NB4 (cell line): ENCODE measurements around the gene RFX3.

Source experiments
- MYC ChIP-seq: IDR thresholded peaks from 2 replicates; pipeline ENCODE4 v1.6.1; 2011; ENCODE audit warnings: low read depth, low read length
- POLR2A ChIP-seq: IDR thresholded peaks from 2 replicates; pipeline ENCODE4 v1.6.1; 2011; ENCODE audit warnings: mild to moderate bottlenecking; ENCODE audit not compliant: insufficient read length; ENCODE audit errors: extremely low read depth
- TF ChIP-seq, protein P1 (sequence below): IDR thresholded peaks from one replicate; pipeline ENCODE4 v1.5.1; 2012; ENCODE audit warnings: low read depth, low read length

DNA sequence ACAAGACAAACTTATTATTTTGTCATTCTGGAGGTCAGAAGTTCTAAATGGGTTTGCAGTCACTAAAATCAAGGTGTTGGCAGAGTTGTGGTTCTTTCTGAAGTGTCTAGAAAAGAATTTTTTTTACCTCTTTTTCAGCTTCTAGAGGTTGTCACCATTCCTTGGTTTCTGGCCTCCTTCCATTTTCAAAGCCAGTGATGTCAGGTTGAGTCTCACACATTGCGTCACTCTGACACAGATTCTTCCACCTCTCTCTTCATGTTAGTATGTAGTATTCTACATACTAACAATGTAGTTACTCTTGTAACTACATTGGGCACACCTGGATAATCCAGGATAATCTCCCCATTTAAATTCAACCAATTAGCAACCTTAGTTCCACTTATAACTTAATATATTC is 290.3 kb downstream of the RFX3 start:
- TF ChIP-seq, protein P1, sequence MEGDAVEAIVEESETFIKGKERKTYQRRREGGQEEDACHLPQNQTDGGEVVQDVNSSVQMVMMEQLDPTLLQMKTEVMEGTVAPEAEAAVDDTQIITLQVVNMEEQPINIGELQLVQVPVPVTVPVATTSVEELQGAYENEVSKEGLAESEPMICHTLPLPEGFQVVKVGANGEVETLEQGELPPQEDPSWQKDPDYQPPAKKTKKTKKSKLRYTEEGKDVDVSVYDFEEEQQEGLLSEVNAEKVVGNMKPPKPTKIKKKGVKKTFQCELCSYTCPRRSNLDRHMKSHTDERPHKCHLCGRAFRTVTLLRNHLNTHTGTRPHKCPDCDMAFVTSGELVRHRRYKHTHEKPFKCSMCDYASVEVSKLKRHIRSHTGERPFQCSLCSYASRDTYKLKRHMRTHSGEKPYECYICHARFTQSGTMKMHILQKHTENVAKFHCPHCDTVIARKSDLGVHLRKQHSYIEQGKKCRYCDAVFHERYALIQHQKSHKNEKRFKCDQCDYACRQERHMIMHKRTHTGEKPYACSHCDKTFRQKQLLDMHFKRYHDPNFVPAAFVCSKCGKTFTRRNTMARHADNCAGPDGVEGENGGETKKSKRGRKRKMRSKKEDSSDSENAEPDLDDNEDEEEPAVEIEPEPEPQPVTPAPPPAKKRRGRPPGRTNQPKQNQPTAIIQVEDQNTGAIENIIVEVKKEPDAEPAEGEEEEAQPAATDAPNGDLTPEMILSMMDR, result no peak
- TF ChIP-seq POLR2A (no peak), MYC (no peak)
